ENCODE results near the gene PPM1A. TPM values are rescaled to one million over a fixed set of nuclear protein-coding genes. Genes with fewer than 3 reads are reported as not detected.

Gene PPM1A
- total RNA-seq (ENCODE audit: insufficient read depth, low replicate concordance): 53.2 TPM

GRCh38 chr14:60248697-60249318 lies at the start of gene PPM1A:
TSS of gene PPM1A (plus strand) at chr14:60249221. CDS start at chr14:60282704, 33,483 bp downstream.
- peak; percentile 96 for DNase-seq (ENCODE audit: low spot score)

- no peak for DNase-seq (ENCODE audit: low spot score)
Observed at GRCh38 chr14:60199321-60199720, 49.7 kb upstream of the PPM1A start.

- no peak for DNase-seq (ENCODE audit: low spot score)
Observed at GRCh38 chr14:60204104-60204842, 44.7 kb upstream of the PPM1A start.

- no peak for DNase-seq (ENCODE audit: low spot score)
Observed at GRCh38 chr14:60204843-60205774, 43.9 kb upstream of the PPM1A start.

GRCh38 chr14:60206249-60206670 lies 42.8 kb upstream of the PPM1A start:
- no peak for DNase-seq (ENCODE audit: low spot score)

- DNase-seq (ENCODE audit: low spot score): no peak
Observed at GRCh38 chr14:60206837-60207533, 42.0 kb upstream of the PPM1A start.

GRCh38 chr14:60210703-60211102 lies 38.3 kb upstream of the PPM1A start:
- DNase-seq (ENCODE audit: low spot score): no peak

- no peak for DNase-seq (ENCODE audit: low spot score)
Observed at GRCh38 chr14:60211153-60211552, 37.9 kb upstream of the PPM1A start.

GRCh38 chr14:60212503-60213371 lies 36.3 kb upstream of the PPM1A start:
- DNase-seq (ENCODE audit: low spot score): no peak

- DNase-seq (ENCODE audit: low spot score): no peak
Observed at GRCh38 chr14:60214003-60214402, 35.0 kb upstream of the PPM1A start.

- DNase-seq (ENCODE audit: low spot score): no peak
Observed at GRCh38 chr14:60214415-60215126, 34.5 kb upstream of the PPM1A start.

GRCh38 chr14:60215127-60215444 lies 33.9 kb upstream of the PPM1A start:
- peak; percentile 65 for DNase-seq (ENCODE audit: low spot score)

GRCh38 chr14:60215520-60216420 lies 33.3 kb upstream of the PPM1A start:
- peak; percentile 57 for DNase-seq (ENCODE audit: low spot score)

- peak; percentile 5 for DNase-seq (ENCODE audit: low spot score)
Observed at GRCh38 chr14:60217713-60218112, 31.3 kb upstream of the PPM1A start.

GRCh38 chr14:60220084-60220483 lies 28.9 kb upstream of the PPM1A start:
- no peak for DNase-seq (ENCODE audit: low spot score)

- DNase-seq (ENCODE audit: low spot score): no peak
Observed at GRCh38 chr14:60220917-60221316, 28.1 kb upstream of the PPM1A start.

- no peak for DNase-seq (ENCODE audit: low spot score)
Observed at GRCh38 chr14:60221457-60221856, 27.6 kb upstream of the PPM1A start.

GRCh38 chr14:60222820-60223219 lies 26.2 kb upstream of the PPM1A start:
- no peak for DNase-seq (ENCODE audit: low spot score)

- no peak for DNase-seq (ENCODE audit: low spot score)
Observed at GRCh38 chr14:60225265-60225664, 23.8 kb upstream of the PPM1A start.
